Testis (tissue), 3 donors: ENCODE data around the gene BNIPL. TPM values are rescaled to one million over a fixed set of nuclear protein-coding genes. Genes with fewer than 3 reads are reported as not detected.
A peak's percentile ranks its signal among the peaks of the same experiment; 100 is the strongest.

Experiments used
- DNase-seq: peaks from one replicate; pipeline ENCODE4 v3.0.0-alpha.2; 2019
- H3K27ac ChIP-seq, 2 donors: fragments of 200-600 bp; sonication (generic); one replicate each; pipeline ENCODE4 v1.5.1; 2019
- H3K27me3 ChIP-seq: fragments of 200-600 bp; sonication (generic); one replicate; pipeline ENCODE4 v1.5.1; 2019
- H3K36me3 ChIP-seq: fragments of 200-600 bp; sonication (generic); one replicate; pipeline ENCODE4 v1.5.1; 2017; ENCODE audit warnings: low read depth; ENCODE audit errors: missing control alignments
- H3K4me1 ChIP-seq: fragments of 200-600 bp; sonication (generic); one replicate; pipeline ENCODE4 v1.5.1; 2019
- H3K4me3 ChIP-seq, 2 donors: fragments of 200-600 bp; sonication (generic); one replicate each; pipeline ENCODE4 v1.5.1; 2017 to 2019
- H3K9me3 ChIP-seq: fragments of 200-600 bp; sonication (generic); one replicate; pipeline ENCODE4 v1.5.1; 2017
- POLR2A ChIP-seq: fragments of 450-650 bp; IDR thresholded peaks from one replicate; pipeline ENCODE4 v1.6.1; 2017; ENCODE audit warnings: antibody characterized with exemption, mild to moderate bottlenecking, moderate library complexity
- WGBS, 2 donors: methylation state at CpG; one replicate each; pipeline ENCODE4 v1.1.5; 2018; 5-methylcytosine and 5-hydroxymethylcytosine counted together
- intact Hi-C: fragments of 100-400 bp; cut with DNase I; formaldehyde crosslinking; loops from one replicate; pipeline ENCODE4 v1.15.1; 2023; ENCODE audit warnings: low total_unique reads
- polyA plus RNA-seq: library from polyadenylated mRNA; stranded (reverse); fragments of 350-450 nt; fragmentation: Illumina TruSeq; extraction: RNeasy Lipid Tissue Mini Kit (QIAGEN cat#74804); gene quantifications from one replicate; pipeline ENCODE4 v1.2.3, GENCODE V29; 2014; ENCODE audit warnings: low read depth, low replicate concordance; ENCODE audit not compliant: insufficient read depth
- total RNA-seq, 2 donors: library from RNA; depleted of rRNA; stranded (reverse); fragments of >200 nt; gene quantifications; one replicate each; pipeline ENCODE4 v1.2.3, GENCODE V29; 2016
- TF ChIP-seq, protein P1 (sequence below), 3 experiments: fragments of 450-650 bp in 2 of 3; fragments of 200-600 bp in 1 of 3; sonication (generic) in 1 of 3; IDR thresholded peaks; one replicate each; pipeline ENCODE4 v1.5.1; 2016 to 2019; ENCODE audit warnings: antibody characterized with exemption in 3 of 3, mild to moderate bottlenecking in 2 of 3, moderate library complexity in 1 of 3

The BNIPL gene
- total and polyA plus RNA-seq, 3 donors from 2014 or later: 3.6 to 9.3 (median 5.0) TPM

- Histone ChIP-seq H3K27me3 (no peaks in the 10 kb centered on the region), H3K4me1 (peaks cover 30% of the 10 kb centered on the region), H3K4me3 (peak overlapping the region in 1 of 2 donors; percentile 98), H3K9me3 (no peaks in the 10 kb centered on the region), H3K36me3 (no peaks in the 10 kb centered on the region), H3K27ac (no peak overlapping the region)
- no peak for TF ChIP-seq POLR2A
- TF ChIP-seq, protein P1, sequence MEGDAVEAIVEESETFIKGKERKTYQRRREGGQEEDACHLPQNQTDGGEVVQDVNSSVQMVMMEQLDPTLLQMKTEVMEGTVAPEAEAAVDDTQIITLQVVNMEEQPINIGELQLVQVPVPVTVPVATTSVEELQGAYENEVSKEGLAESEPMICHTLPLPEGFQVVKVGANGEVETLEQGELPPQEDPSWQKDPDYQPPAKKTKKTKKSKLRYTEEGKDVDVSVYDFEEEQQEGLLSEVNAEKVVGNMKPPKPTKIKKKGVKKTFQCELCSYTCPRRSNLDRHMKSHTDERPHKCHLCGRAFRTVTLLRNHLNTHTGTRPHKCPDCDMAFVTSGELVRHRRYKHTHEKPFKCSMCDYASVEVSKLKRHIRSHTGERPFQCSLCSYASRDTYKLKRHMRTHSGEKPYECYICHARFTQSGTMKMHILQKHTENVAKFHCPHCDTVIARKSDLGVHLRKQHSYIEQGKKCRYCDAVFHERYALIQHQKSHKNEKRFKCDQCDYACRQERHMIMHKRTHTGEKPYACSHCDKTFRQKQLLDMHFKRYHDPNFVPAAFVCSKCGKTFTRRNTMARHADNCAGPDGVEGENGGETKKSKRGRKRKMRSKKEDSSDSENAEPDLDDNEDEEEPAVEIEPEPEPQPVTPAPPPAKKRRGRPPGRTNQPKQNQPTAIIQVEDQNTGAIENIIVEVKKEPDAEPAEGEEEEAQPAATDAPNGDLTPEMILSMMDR (IDR thresholded peaks at IDR 0.05): no peak
- 46 to 52% methylated on average over 4 of the region's 4 CpGs for WGBS, 2 donors
- DNase-seq: no peak
- intact Hi-C loops: no loop called here
These were observed 24.5 kb downstream of the BNIPL start for GRCh38 chr1:151060657-151061421.

DNA sequence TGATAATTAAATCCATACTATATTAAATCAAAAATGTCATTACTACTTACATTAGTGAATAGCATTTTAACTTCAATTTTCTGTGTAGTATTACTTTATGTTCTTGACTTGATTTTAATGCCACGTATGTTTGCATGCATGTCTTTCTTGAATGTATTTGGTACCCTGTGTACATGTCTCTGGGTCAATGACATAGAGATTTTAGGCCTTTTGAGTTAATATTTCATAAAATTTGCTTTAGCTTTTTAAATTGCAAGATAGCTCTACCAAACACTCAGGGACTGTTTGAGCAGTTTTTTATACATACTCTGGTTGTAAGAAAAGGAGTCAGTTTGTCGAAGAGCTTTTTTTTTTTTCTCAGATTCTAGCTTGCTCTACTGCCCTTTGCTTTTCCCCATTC, 25.3 kb downstream of the BNIPL start:
- Histone ChIP-seq H3K4me3 (no peak overlapping the region), H3K4me1 (peaks cover 24% of the 10 kb centered on the region), H3K27ac (no peak overlapping the region), H3K27me3 (no peaks in the 10 kb centered on the region), H3K36me3 (no peaks in the 10 kb centered on the region), H3K9me3 (no peaks in the 10 kb centered on the region)
- TF ChIP-seq POLR2A: no peak
- TF ChIP-seq, protein P1 (IDR thresholded peaks at IDR 0.05): no peak
- WGBS, 2 donors: 83 to 91% methylated on average over 2 of the region's 2 CpGs
- intact Hi-C loops: no loop called here
- no peak for DNase-seq

- H3K27me3 ChIP-seq: no peaks in the 10 kb centered on the region
- H3K36me3 ChIP-seq: no peaks in the 10 kb centered on the region
- H3K9me3 ChIP-seq: no peaks in the 10 kb centered on the region
- TF ChIP-seq, protein P1 (IDR thresholded peaks at IDR 0.05): no peak
- no peak for TF ChIP-seq POLR2A
- no peak overlapping the region for H3K4me3 ChIP-seq
- no peak for DNase-seq
- no peak overlapping the region for H3K27ac ChIP-seq
- H3K4me1 ChIP-seq: peaks cover 14% of the 10 kb centered on the region
- whole genome bisulfite sequencing, 2 donors: 52 to 76% methylated on average over 3 of the region's 3 CpGs
- intact Hi-C loops: no loop called here
These were observed 26.5 kb downstream of the BNIPL start for GRCh38 chr1:151062741-151063371.

DNA sequence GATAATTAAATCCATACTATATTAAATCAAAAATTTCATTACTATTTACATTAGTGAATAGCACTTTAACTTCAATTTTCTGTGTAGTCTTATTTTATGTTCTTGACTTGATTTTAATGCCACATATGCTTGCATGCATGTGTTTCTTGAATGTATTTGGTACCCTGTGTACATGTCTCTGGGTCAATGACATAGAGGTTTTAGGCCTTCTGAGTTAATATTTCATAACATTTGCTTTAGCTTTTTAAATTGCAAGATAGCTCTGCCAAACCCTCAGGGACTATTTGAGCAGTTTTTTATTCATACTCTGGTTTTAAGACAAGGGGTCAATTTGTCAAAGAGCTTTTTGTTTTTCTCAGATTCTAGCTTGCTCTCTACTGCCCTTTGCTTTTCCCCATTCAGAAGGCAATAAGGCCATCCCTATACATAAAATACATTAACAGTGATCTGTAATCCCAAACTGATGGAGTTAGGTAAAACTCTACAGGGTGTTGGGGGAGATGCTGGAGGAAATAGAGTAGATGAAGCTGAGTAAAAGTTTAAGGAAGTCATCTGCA, 28.8 kb downstream of the BNIPL start:
- intact Hi-C loops: no loop called here
- no peak for DNase-seq
- Histone ChIP-seq H3K4me3 (no peak overlapping the region), H3K4me1 (peaks cover 10% of the 10 kb centered on the region), H3K27ac (no peak overlapping the region), H3K9me3 (no peaks in the 10 kb centered on the region), H3K27me3 (no peaks in the 10 kb centered on the region), H3K36me3 (no peaks in the 10 kb centered on the region)
- TF ChIP-seq, protein P1 (IDR thresholded peaks at IDR 0.05): no peak
- no peak for TF ChIP-seq POLR2A
